HT-29 (cell line): ENCODE data around the gene SLC26A11. TPM values are rescaled to one million over a fixed set of nuclear protein-coding genes. Genes with fewer than 3 reads are reported as not detected.
A peak's percentile ranks its signal among the peaks of the same experiment; 100 is the strongest.
"Not testable (repeated sequence)": the region's sequence is repeated elsewhere in the genome, so short reads cannot be mapped to it uniquely, and the experiment has no call there.

ENCODE experiments used
- DNase-seq: peaks from one replicate; pipeline ENCODE4 v3.0.0-alpha.2; 2015; ENCODE audit warnings: low spot score
- total RNA-seq: library from RNA; depleted of rRNA; stranded (reverse); fragments of >200 nt; shearing (Covaris generic); gene quantifications from 2 replicates; pipeline ENCODE4 v1.2.3, GENCODE V29; 2014

SLC26A11 gene
- total RNA-seq, 1 experiment from 2014 or later = 2.8 TPM

GRCh38 chr17:80243526-80244433 lies 23.6 kb downstream of the SLC26A11 start:
- no peak for DNase-seq

GRCh38 chr17:80244448-80244847 lies 24.2 kb downstream of the SLC26A11 start:
- DNase-seq = not testable (repeated sequence)

GRCh38 chr17:80244871-80245509 lies 24.8 kb downstream of the SLC26A11 start:
- no peak for DNase-seq

DNA sequence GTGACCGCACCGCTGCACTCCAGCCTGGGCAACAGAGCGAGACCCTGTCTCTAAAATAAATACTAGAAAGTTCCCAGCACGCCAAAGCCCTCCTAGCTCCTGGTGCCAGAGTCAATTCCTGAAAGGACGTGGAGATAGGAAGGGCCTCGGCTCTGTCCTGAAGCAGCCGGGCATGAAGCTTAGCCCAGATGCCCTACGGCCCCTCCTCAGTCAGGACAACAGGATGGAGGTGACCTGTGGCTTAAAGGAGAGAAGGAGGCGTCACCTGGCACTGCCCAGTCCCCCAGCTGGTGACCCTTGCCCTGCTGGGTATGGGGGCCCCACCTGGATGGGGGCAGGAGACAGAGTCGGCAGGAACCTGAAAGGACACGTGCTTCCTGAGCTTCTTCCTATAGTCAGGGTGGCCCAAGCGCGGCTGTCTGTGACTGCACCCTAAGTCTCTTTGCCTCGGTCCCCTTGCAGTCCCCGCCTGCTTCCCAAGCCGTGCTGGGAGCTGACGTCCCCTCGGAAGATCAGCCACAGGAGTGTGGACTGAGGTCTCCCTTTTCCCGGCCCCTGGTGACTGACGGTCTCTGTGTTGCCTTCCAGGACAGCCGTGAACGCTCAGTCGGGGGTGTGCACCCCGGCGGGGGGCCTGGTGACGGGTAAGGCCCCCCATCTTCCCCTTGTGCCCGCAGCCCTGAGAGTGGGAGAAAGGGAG lies 25.5 kb downstream of the SLC26A11 start:
- no peak for DNase-seq

- no peak for DNase-seq
These were observed 26.0 kb downstream of the SLC26A11 start for GRCh38 chr17:80246266-80246681.

- no peak for DNase-seq
These were observed 26.5 kb downstream of the SLC26A11 start for GRCh38 chr17:80246726-80247125.

DNA sequence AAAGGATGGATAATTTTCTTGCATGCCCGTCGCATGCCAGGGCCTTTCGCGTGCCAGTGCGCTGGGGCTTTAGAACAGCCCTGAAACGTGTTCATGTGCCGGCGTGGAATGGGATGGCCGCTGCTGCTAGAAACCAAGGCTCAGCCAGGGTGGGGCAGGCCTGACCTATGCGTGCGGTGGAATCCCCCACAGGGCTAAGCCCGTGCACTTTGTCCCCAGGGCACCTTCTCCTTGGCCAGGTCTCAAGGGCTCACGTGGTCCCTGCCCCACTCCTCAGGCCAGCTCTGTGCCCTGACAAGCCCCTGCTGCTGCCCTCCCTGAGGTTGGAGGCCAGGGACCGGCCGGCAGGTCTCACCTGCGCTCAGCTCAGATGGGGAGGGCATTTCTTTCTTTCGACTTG lies 27.3 kb downstream of the SLC26A11 start:
- no peak for DNase-seq

DNA sequence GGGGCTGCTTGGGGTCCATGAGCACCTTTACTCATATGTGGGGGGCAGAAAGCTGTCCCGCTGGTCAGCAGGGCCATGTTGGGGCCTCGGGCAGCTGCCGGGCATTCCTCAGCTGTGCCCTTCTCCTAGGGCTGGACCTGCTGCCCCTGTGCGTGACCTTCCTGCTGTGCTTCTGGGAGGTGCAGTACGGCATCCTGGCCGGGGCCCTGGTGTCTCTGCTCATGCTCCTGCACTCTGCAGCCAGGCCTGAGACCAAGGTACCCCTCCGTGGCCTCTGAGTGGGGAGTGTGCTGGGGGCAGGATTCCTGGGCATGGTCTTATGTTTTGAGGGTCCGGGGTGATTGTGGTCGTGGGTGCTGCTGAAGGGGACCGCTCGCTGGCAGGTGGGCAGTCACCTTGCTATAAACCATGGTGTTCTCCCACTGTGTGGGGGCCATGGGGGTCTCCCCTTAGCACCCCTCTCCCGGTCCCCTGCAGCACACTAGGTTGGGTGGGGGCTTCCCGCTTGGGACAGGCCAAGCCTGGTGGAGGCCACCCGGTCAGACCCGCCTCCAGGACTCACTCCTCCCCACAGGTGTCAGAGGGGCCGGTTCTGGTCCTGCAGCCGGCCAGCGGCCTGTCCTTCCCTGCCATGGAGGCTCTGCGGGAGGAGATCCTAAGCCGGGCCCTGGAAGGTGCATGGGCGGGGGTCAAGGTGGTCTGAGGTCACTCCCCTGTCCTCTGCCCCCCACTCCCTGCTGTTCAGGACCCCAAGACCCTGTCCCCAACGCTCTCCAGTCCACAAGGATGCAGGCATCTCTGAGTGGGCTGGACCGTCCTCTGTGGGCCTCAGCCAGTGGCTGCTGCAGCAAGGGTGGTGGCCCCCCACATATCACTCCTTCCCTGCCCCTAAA lies 28.0 kb downstream of the SLC26A11 start:
- DNase-seq = no peak

DNA sequence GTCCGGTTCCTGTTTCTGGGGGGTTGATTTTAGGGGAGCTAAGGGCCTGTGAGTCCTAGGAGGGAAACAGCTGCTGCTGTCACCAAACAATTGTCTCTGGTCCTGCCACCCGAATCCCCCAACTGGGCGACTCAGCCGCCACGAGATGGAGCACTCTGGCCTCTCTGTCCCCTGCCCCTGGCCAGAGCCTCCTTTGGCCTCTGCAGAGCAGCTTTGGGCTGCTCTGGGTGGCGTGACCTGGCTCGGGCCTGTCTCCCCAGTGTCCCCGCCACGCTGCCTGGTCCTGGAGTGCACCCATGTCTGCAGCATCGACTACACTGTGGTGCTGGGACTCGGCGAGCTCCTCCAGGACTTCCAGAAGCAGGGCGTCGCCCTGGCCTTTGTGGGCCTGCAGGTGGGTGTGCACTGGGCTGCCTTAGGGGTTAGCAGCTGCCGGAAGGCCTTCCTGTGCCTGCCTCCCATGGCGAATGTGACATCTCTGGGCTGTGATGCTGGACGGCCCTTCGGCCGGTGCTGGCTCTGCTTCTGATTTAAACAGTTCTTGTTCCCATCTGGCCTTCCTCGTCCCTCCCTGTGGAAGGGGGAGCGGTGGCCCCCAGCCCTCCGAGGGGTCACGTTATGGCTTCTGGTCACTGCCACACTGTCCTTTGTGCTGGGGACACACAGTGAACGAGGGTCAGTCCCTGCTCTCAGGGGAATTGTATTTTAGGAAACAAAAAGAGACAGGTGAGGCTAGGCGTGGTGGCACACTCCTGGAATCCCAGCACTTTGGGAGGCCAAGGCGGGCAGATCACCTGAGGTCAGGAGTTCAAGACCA lies 28.9 kb downstream of the SLC26A11 start:
- DNase-seq = no peak

DNA sequence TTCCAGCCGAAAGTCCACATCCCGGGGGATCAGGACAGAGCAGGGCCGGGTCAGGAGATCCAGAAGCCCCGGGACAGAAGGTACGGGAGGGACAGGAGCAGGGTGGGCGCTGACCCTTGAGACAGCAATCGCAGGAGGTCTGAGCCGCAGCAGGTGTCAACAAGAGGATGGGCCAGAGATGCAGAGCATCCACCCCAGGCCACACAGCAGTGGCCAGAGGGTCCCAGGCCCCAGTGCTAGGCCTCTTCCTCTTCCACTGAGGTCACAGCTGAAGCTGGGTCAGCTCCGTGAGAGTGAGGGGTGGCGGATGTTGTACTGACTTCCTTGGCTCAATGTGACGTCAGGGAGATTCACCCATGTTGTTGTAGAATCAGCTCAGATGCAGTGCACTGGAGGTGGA lies 31.7 kb downstream of the SLC26A11 start:
- DNase-seq = no peak

- peak; percentile 82 for DNase-seq
These were observed 32.6 kb downstream of the SLC26A11 start for GRCh38 chr17:80252871-80253270.

DNA sequence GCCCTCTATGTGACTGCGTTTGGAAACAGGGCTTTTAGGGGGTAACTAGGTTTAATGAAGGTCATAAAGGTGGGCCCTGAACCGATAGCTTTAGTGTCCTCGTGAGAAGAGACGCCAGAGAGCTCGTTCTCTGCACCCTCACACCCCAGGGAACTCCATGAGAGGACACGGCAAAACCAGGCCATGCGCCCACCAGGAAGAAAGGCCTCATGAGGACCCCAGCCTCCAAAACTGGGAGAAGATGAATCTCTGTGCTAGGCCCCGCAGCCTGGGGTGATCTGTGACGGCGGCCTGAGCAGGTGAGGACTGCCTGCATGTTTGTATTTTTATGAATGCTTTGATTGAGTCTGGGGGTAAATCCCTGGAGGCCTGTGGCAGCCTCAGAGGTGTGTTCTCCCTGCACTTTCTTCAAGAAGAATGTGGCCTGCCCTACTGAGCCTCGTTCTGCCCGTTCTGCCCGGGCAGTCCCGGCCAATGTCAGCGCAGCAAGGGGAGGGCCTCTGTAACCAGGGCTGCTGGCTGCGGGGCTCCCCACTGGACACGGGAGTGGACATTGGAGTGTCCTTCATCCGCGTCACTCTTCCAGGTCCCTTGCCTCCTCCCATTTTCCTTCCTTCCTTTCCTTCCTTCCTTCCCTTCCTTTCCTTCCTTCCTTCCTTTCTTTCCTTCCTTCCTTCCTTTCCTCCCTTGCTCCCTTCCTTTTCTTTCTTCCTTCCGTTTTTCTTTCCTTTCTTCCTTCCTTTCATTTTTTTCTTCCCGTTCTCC lies 33.6 kb downstream of the SLC26A11 start:
- no peak for DNase-seq

DNA sequence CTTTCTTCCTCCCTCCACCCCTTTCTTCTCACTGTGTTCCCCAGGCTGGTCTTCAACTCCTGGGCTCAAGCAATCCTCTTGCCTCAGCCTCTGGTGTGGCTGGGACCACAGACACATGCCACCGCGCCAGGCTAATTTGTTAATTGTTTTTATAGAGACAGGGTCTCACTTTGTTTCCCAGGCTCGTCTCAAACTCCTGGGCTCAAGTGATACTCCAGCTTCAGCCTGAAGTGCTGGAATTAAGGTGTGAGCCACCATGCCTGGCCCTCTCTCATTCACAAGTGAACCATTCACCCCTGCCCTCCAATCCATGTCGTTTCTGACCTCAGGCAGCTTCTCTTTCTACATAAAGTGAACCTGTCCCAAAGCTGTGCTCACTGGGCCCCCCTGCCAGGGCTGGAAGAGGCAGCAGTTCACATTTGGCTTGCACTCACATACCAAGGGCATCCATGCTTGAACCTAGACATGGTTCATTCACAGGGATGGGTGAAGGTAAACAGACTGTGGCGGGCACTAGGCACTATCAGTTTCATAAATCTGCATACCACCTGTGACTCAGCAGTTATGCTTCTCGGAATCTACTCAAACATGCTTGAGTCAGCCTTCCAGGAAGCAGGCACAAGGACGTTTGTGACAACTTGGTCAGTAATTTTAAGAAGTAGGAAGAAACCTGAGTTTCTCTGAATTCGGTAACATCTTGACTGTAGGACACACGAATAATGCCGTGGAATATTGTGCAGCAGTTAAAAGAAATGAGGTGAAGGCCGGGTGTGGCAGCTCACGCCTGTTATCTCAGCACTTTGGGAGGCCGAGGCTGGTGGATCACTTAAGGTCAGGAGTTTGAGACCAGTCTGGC lies 34.4 kb downstream of the SLC26A11 start:
- peak; percentile 86 for DNase-seq

DNA sequence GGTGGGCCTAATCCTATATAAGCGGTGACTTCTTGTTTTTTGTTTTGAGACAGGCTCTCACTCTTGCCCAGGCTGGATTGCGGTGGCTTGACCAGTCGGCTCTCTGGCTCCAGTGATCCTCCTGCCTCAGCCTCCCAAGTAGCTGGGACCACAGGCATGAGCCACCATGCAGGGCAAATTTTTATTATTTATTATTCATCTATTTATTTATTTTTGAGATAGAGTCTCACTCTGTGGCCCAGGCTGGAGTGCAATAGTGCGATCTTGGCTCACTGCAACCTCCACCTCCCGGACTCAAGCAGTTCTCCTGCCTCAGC lies 35.8 kb downstream of the SLC26A11 start:
- no peak for DNase-seq

DNA sequence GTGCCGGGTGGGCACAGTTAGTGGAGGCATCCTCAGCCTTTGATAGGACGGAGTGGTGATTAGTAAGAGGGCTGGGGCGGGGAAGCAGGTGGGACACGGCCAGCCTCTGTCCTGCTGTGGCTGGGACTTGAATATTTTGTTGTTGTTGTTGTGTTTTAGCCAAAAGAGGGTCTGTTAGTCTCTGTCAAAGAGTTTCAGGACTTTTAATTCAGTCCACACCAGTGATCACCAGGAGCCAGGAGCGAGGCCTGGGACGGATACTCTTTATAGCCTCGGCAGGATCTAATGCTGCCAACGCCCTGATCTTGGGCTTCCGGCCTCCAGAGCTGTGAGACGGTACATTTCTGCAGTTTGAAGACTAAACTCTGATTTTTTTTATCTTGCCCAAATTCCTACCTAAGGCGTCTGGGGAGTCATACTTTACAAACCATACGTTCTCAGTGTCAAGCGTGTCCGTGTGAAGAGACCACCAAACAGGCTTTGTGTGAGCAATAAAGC lies 37.5 kb downstream of the SLC26A11 start:
- DNase-seq = peak; percentile 28

DNA sequence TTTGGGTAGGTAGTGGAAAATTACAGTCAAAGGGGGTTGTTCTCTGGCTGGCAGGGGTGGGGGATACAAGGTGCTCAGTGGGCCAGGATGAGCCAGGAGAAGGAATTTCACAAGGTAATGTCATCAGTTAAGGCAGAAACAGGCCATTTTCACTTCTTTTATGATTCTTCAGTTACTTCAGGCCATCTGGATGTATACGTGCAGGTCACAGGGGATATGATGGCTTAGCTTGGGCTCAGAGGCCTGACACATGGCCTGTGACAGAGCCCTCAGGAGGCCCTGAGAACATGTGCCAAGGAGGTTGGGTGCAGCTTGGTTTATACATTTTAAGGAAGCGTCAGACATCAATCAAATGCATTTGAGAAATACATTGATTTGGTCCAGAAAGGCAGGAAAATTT lies 38.1 kb downstream of the SLC26A11 start:
- DNase-seq = not testable (repeated sequence)

GRCh38 chr17:80259457-80260068 lies 39.3 kb downstream of the SLC26A11 start:
- DNase-seq = no peak

GRCh38 chr17:80260069-80260535 lies 39.9 kb downstream of the SLC26A11 start:
- DNase-seq = peak; percentile 53
